Daoy (cell line): ENCODE results near the gene KIFAP3. TPM values are rescaled to one million over a fixed set of nuclear protein-coding genes. Genes with fewer than 3 reads are reported as not detected.
A peak's percentile ranks its signal among the peaks of the same experiment; 100 is the strongest.
"Not testable (repeated sequence)": the region's sequence is repeated elsewhere in the genome, so short reads cannot be mapped to it uniquely, and the experiment has no call there.

Experiments used
- DNase-seq: peaks from one replicate; pipeline ENCODE4 v3.0.0-alpha.2; 2015; ENCODE audit warnings: low read depth
- total RNA-seq: library from RNA; depleted of rRNA; stranded (reverse); fragments of >200 nt; shearing (Covaris generic); gene quantifications from 2 replicates; pipeline ENCODE4 v1.2.3, GENCODE V29; 2014; rRNA removed

KIFAP3 gene
- total RNA-seq = 20.5 and 21.9 TPM in 2 replicates

GRCh38 chr1:170074250-170075157 is at the start of gene KIFAP3:
TSS of gene KIFAP3 (minus strand) at chr1:170074695. CDS start at chr1:170074467, 228 bp downstream.
- peak; percentile 99 for DNase-seq

GRCh38 chr1:170122366-170122765 is 47.9 kb upstream of the KIFAP3 start:
- no peak for DNase-seq

- DNase-seq = peak; percentile 5
These were observed 40.4 kb upstream of the KIFAP3 start for GRCh38 chr1:170114906-170115305.

GRCh38 chr1:170113140-170113539 is 38.6 kb upstream of the KIFAP3 start:
- DNase-seq = not testable (repeated sequence)

- DNase-seq = no peak
These were observed 23.0 kb upstream of the KIFAP3 start for GRCh38 chr1:170097449-170097948.

GRCh38 chr1:170096806-170097340 is 22.4 kb upstream of the KIFAP3 start:
- no peak for DNase-seq

DNA sequence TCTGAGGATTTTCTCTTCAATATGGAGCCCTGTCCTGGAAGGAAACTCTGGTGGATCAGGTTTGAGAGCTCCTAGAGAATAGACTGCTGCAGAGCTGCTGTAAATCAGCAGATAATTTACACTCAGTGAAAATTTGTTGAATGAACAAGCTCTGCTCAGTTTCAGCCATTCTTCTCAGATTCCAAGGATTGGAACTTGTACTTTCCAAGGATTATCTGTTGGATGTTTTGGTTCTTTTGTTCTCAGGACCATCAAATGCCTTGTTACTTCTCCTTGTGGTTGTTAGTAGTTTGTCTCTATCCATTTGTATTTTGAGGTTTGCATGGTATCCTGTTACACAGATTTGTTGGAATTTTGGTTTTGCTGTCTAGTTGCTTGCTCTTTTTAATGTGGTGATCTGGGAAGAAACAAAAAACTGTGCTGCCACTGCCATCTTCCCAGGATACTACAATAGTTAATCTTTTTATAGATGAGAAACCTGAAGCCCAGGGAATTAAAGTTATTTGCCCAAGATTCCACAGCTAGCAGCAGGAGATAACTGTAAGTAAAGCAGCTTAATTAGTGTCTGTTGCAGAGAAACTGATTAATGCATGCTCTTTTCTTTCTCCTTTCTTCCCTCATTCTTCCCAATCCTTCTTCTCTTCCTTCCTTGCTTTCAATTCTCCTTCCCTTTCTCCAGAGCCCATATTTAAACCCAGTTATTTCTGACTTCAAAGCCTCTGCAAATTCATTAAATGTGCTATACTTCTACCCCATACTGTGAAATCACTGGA is 21.7 kb upstream of the KIFAP3 start:
- no peak for DNase-seq

DNA sequence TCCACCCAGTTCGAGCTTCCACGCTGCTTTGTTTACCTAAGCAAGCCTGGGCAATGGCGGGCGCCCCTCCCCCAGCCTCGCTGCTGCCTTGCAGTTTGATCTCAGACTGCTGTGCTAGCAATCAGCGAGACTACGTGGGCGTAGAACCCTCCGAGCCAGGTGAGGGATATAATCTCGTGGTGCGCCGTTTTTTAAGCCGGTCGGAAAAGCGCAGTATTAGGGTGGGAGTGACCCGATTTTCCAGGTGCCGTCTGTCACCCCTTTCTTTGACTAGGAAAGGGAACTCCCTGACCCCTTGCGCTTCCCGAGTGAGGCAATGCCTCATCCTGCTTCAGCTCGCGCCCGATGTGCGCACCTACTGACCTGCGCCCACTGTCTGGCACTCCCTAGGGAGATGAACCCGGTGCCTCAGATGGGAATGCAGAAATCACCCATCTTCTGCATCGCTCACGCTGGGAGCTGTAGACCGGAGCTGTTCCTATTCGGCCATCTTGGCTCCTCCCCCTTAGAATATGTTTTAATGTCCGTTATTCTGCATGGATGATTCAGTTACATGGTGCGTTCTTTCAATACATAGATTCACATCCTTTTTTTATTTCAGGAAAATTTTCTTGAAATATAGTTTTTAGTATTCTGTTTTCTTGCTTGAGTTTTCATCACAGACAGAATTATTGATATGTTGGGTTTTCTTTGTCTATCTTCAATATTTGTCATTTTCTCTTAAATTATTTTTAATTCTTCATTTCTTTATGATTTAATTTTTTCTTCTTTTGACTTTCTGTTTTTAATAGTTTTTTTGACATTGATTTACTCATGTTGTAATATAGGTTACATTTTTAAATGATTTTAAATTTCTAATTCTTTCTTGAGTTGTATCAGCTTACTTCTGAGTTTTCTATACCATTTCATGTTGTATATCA is 20.5 kb upstream of the KIFAP3 start:
- not testable (repeated sequence) for DNase-seq

DNA sequence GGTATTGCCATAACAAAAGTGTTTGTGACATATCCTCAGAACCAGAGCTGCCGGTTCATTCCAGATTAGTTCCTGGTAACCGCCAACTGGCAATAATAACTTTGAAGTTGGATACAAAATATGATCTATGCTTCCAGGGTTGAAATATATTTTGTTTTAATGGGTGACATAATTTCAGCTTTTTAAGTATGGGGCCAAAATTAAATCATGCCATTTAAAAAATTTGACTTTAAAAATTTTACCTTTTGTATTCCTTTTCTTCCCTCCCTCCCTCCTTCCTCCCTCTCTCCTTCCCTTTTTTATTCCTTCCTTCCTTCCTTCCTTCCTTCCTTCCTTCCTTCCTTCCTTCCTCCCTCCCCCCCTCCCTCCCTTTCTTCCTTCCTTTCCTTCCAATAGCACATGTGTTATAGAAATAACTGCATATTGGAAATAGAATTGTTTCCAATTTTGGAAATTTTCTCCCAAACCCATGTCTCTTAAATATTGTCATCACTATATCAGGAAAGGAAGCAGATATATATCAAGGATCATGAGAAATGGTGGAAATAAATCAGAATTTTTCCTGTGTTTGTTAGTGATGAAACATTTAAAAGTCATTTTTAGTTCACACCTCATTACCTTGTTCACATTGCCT is 12.0 kb upstream of the KIFAP3 start:
- DNase-seq = no peak

DNA sequence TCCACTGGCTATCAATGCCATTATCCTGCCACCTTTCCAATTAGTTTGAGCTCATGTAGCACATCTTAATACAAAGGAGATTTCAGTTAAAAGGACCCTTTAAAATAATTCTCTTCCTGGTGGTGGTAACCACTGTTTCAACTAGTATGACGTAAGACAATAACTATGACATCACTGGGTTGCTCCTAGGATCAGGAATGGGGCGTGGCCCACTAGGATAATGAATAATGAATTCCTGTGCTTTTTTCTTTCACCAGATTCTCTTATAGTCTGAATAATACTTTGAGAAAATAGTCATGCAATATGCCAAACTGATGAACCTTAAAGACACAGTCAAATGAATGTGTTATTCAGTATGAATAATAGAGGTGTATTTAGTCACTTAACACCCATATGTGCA is 10.6 kb upstream of the KIFAP3 start:
- no peak for DNase-seq

DNA sequence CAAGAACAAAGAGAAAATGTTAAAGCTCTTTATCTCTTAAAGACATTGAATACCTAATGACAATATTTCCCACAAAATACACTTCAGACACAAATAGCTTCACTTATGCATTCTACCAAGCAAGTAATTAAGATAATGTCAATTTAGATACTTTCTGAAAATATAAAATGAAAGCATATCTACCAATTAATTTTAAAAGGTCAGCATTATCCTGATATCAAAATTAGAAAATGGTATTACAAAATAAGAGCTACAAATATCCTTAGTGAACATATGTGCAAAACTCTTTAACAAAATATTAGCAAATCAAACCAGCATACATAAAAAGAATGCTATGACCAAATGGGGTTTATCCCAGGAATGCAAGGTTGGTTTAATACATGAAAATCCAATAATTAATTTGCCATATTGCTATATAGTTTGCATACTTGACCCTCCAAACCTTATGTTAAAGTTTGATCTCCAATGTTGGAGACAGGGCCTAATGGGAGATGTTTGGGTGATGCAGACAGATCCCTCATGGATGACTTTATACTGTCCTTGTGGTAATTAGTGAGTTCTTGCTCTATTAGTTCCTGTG is 4.2 kb upstream of the KIFAP3 start:
- DNase-seq = no peak

- DNase-seq = no peak
These were observed 3.4 kb upstream of the KIFAP3 start for GRCh38 chr1:170077926-170078325.

DNA sequence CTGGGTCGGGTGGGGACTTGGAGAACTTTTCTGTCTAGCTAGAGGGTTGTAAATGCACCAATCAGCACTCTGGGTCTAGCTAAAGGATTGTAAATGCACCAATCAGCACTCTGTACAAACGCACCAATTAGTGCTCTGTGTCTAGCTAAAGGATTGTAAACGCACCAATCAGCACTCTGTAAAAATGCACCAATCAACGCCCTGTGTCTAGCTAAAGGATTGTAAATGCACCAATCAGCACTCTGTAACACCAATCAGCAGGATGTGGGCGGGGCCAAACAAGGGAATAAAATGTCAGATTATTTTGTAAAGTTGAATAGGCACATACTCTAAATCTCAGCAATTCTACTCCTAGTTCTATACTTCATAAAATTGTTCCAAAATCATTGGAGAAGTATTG is 2.5 kb upstream of the KIFAP3 start:
- DNase-seq = not testable (repeated sequence)

- no peak for DNase-seq
These were observed 1.7 kb upstream of the KIFAP3 start for GRCh38 chr1:170076199-170076598.

- no peak for DNase-seq
These were observed 691 bp upstream of the KIFAP3 start for GRCh38 chr1:170075186-170075585.

DNA sequence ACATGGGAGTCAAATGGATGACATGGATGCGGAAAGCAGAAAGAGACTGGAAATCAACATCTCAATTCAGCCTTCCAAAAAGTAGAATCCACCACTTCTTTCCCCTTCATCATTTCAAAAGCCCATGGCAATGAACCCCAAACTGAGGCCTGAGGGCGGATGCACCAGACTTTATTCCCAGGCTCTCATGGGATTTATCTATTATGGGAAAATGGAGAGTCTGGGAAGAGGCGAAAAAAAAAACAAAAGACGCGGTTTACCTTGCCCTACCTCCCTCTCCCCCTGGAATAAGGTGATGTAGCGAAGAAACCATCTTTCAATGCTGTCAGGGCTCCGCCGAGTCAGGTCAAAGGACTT is 624 bp downstream of the KIFAP3 start:
- DNase-seq = no peak

DNA sequence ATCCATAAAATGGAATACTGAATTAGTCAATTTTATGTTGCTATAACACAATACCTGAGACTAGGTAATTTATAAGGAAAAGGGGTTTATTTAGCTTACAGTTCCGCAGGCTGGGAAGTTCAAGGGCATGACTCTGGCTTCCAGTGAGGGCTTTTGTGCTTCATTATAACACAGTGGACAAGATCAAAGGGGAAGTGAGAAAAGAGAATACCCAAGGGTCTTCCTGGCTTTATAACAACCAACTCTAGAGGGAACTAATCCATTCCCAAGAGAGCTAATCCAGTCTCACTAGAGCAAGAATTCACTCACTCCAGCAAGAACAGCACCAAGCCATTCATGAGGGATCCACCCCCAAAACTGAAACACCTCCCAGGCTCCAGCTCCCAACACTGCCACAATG is 3.1 kb downstream of the KIFAP3 start:
- no peak for DNase-seq

GRCh38 chr1:170068923-170069322 is 5.6 kb downstream of the KIFAP3 start:
- no peak for DNase-seq

- peak; percentile 9 for DNase-seq
These were observed 7.2 kb downstream of the KIFAP3 start for GRCh38 chr1:170067253-170067819.

- DNase-seq = no peak
These were observed 9.7 kb downstream of the KIFAP3 start for GRCh38 chr1:170064821-170065220.
